Skin epidermis (tissue), 12 donors: ENCODE results near the gene GHDC.
"Not testable (repeated sequence)": the region's sequence is repeated elsewhere in the genome, so short reads cannot be mapped to it uniquely, and the experiment has no call there.

ENCODE experiments used
- H3K27ac ChIP-seq, 21 experiments: fragments of 200-600 bp; sonication (generic) in 11 of 21; one replicate each; pipeline ENCODE4 v1.5.0; 2020; ENCODE audit warnings: mild to moderate bottlenecking in 3 of 21, inconsistent platforms in 2 of 21, moderate library complexity in 2 of 21
- H3K4me3 ChIP-seq, 7 experiments: fragments of 200-600 bp; sonication (generic) in 2 of 7; one replicate each; pipeline ENCODE4 v1.5.0; 2020; ENCODE audit warnings: inconsistent platforms in 2 of 7, mild to moderate bottlenecking in 2 of 7, moderate library complexity in 1 of 7

Gene GHDC

DNA sequence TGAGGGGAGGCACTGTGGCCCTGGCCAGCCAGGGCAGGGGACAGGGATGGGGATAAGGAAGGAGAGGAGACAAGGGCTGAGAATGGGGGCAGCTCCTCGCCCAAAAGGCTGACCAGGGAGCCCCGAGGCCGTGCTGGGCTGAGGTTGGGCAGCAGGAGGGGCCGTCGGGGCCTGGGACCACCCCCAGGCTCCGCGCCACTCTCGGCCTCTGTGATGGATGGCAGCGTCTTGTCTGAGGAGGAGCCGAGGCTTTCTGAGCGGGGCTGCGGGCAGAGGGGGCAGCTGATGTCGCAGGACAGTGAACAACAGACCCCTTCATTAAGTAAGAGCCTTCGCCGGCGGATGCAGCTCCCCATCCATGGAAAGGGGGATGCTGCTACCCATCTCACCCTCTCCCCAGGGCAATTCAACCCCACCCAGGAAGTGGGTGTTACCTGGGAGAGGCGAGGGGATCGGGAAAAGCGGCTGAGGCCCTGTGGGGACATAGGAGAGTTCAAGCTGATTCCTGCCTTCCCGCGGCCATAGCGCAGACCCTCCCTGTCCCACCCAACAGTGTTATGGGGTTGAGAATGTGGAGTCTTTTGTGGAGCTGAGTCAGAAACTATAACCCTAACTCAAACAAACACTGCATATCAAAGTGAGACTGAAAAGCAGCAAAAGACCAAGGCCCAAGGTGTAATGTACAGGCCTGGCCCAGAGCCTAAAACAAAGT is 30.4 kb downstream of the GHDC start:
- Histone ChIP-seq H3K27ac (no peak overlapping the region), H3K4me3 (no peak overlapping the region)

- H3K4me3 ChIP-seq: no peak overlapping the region
- H3K27ac ChIP-seq: no peak overlapping the region
Measured at GRCh38 chr17:42163113-42163512, 31.2 kb downstream of the GHDC start.

DNA sequence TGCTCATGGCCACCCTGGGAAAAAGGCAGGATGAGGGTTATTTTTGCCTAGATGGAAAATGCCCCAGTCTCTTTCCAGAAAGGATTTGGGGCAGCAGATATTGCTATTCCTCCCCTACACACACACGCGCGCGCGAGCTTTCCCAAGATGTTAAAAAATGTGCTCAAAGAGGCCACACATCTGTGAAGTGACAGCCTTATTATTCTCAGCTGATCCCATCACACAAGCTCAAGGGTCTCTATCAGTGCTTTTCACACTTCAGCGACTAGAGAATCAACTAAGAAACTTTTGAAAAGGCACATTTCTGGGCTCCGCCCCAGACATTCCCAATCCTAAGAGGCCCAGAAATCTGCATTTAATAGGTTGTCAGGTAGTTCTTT is 33.8 kb downstream of the GHDC start:
- Histone ChIP-seq H3K4me3 (no peak overlapping the region), H3K27ac (no peak overlapping the region)

GRCh38 chr17:42159796-42160530 is 34.3 kb downstream of the GHDC start:
- Histone ChIP-seq H3K27ac (no peak overlapping the region), H3K4me3 (no peak overlapping the region)

DNA sequence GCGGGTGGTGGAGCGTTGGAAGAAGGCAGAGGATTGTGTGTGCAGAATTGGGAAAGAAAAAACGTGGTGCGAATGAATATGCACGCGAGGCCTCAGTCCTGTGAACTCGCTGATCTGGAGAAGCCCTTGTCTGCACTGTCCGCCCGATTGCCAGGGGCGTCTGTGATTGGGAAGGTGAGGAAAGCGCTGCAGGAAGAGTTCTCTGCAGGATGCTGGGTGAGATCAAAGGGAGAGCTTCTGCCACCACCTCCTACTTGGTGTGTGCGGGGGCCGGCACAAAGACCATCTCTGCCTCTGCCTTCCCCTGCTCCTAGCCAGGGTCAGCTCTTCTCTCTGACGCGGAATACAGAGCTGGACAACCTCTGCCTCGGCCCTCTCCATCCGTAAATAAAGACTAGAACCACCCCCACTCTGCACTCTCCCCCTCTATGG is 38.7 kb downstream of the GHDC start:
- Histone ChIP-seq H3K27ac (peak overlapping the region in 11 of 21 experiments; percentile 45 to 96 (median 90)), H3K4me3 (peak overlapping the region; percentile 86 to 99 (median 94))

GRCh38 chr17:42153919-42154742 is 40.2 kb downstream of the GHDC start:
- Histone ChIP-seq H3K27ac (peak overlapping the region; percentile 82 to 99 (median 92)), H3K4me3 (peak overlapping the region; percentile 86 to 99 (median 94))

DNA sequence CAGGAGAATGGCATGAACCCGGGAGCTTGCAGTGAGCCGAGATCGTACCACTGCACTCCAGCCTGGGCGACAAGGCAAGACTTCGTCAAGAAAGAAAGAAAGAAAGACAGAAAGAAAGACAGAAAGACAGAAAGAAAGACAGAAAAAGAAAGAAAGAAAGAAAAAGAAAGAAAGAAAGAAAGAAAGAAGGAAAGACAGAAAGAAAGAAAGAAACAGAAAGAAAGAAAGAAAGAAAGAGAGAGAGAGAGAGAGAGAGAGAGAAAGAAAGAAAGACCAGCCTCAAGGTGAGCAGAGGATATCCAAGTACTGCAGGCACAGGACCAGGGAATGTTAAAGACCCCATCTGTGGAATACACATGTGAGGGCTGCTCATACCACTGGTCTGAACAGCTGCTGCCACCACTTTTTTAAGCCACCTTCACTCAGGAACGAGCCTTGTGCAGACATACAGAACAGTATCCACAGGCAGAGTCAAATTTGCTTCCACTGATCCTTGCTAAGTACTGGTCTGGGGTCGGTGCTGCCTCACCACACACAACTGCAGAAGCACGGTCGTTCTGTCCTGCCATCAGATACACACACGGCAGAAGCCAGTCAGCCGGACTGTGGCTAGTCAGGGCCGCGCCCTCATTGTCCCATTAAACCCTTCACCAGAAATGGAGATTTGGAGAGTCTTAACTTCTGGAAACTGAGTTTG is 47.2 kb downstream of the GHDC start:
- Histone ChIP-seq H3K27ac (no peak overlapping the region), H3K4me3 (no peak overlapping the region)

DNA sequence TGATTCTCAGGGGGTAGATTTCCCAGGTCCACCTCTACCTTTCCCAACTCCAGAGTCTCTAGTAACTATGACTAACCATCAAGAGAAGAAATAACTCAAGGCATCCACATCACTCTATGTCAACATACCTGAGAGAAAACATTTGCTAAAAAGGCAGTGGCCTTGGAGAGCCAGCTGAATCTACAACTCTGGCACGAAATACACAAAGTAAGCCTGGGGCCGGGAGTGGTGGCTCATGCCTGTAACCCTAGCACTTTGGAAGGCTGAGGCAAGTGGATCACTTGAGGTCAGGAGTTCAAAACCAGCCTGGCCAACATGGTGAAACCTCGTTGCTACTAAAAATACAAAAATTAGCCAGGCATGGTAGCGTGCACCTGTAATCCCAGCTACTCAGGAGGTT is 51.2 kb downstream of the GHDC start:
- H3K4me3 ChIP-seq: not testable (repeated sequence)
- H3K27ac ChIP-seq: peak overlapping the region in 1 of 21 experiments; percentile 34

DNA sequence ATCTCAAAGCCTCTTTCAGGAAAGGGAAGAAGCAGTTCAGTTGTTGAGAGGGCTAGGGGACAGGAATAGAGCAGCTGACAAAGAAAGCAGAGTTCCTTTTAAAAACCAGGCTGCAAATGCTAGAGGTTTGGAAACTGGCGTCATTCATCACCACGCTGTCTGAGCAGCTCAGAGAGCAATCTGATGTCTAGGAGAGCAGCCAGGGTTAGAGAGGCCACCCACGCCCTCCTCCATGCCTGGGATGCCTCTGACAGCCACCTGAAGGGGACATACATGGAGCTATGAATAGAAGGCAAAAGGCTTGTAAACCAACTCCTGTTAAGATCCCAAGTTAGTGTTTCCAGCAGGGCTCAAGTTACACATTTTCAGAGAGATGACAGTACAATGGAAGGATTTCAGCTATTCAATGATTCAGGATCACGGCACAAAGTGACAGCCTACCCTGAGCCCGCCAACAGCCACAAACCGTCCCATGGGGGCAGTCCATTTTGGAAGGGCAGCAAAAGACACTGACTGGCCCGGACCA is 51.9 kb downstream of the GHDC start:
- Histone ChIP-seq H3K27ac (peak overlapping the region in 3 of 21 experiments; percentile 5 to 34 (median 34)), H3K4me3 (no peak overlapping the region)

GRCh38 chr17:42141382-42141781 is 52.9 kb downstream of the GHDC start:
- no peak overlapping the region for H3K4me3 ChIP-seq
- H3K27ac ChIP-seq: peak overlapping the region in 2 of 21 experiments; percentile 0 to 14

- not testable (repeated sequence) for H3K27ac ChIP-seq
Measured at GRCh38 chr17:42140690-42141089, 53.6 kb downstream of the GHDC start.

More at GRCh38 chr17:42140690-42141089, 53.6 kb downstream of the GHDC start:
- H3K4me3 ChIP-seq: not testable (repeated sequence)
